K562 (cell line): ENCODE measurements around the gene NMRAL1. TPM values are rescaled to one million over a fixed set of nuclear protein-coding genes. Genes with fewer than 3 reads are reported as not detected.
A peak's percentile ranks its signal among the peaks of the same experiment; 100 is the strongest.

ENCODE experiments used
- ATF1 ChIP-seq, 2 experiments: fragments of 450-650 bp in 1 of 2; IDR thresholded peaks; 2 replicates each; pipeline ENCODE4 v1.6.1; 2016; ENCODE audit warnings: missing compliant biosample characterization in 1 of 2, missing genetic modification characterization in 1 of 2
- BACH1 ChIP-seq: fragments of 200-800 bp; sonication (Bioruptor generic); IDR thresholded peaks from 2 replicates; pipeline ENCODE4 v1.6.1; 2016; ENCODE audit warnings: missing genetic modification characterization, missing compliant biosample characterization
- CGGBP1 ChIP-seq: fragments of 250-450 bp; sonication (Bioruptor Pico); IDR thresholded peaks from 2 replicates; pipeline ENCODE4 v1.9.0; 2021; ENCODE audit warnings: mild to moderate bottlenecking
- ETS2 ChIP-seq: IDR thresholded peaks from 2 replicates; pipeline ENCODE4 v1.6.1; 2016; ENCODE audit warnings: borderline replicate concordance, missing genetic modification characterization, mild to moderate bottlenecking, moderate library complexity, missing compliant biosample characterization; ENCODE audit not compliant: poor library complexity, severe bottlenecking
- HDAC2 ChIP-seq: fragments of 450-650 bp; IDR thresholded peaks from 2 replicates; pipeline ENCODE4 v1.6.1; 2016; ENCODE audit warnings: mild to moderate bottlenecking
- MLX ChIP-seq, 2 experiments: fragments of 450-650 bp in 1 of 2; sonication (generic) in 1 of 2; formaldehyde crosslinking; conservative IDR thresholded peaks; 2 replicates each; pipeline versions ENCODE4 v1.4.0 to v1.8.1; 2020 to 2022; ENCODE audit warnings: mild to moderate bottlenecking in 1 of 2, missing genetic modification reagents in 1 of 2
- MYC ChIP-seq, 2 experiments: fragments of 250-450 bp in 1 of 2; sonication (Bioruptor Pico) in 1 of 2; IDR thresholded peaks; 2 replicates each; pipeline versions ENCODE4 v1.5.1 to v1.6.1; 2012 to 2021; ENCODE audit warnings: low read depth in 2 of 2, borderline replicate concordance in 1 of 2, improper control_type of control experiment in 1 of 2, low read length in 1 of 2, mild to moderate bottlenecking in 1 of 2, moderate library complexity in 1 of 2
- PATZ1 ChIP-seq: fragments of 250-450 bp; sonication (Bioruptor Pico); IDR thresholded peaks from 2 replicates; pipeline ENCODE4 v1.5.0; 2020; ENCODE audit warnings: mild to moderate bottlenecking, borderline replicate concordance
- RBFOX2 ChIP-seq: fragments of 200-400 bp; formaldehyde crosslinking; IDR thresholded peaks from 2 replicates; pipeline ENCODE4 v1.6.1; 2017; ENCODE audit warnings: low read depth, mild to moderate bottlenecking, low read length, moderate library complexity
- REST ChIP-seq, 2 experiments: fragments of 450-650 bp; formaldehyde crosslinking in 1 of 2; IDR thresholded peaks; 2 replicates each; pipeline versions ENCODE4 v1.4.0 to v1.6.1; 2014 to 2020; ENCODE audit warnings: mild to moderate bottlenecking in 2 of 2, borderline replicate concordance in 1 of 2, low read depth in 1 of 2
- SIN3A ChIP-seq, 2 experiments: fragments of 150-350 bp in 1 of 2; IDR thresholded peaks; 2 replicates each; pipeline ENCODE4 v1.6.1; 2011 to 2016; ENCODE audit warnings: borderline replicate concordance in 2 of 2, low read depth in 2 of 2, low read length in 2 of 2, mild to moderate bottlenecking in 2 of 2, moderate library complexity in 2 of 2; ENCODE audit not compliant: control insufficient read depth in 1 of 2
- ZNF76 ChIP-seq: fragments of 250-450 bp; sonication (Bioruptor Pico); IDR thresholded peaks from 2 replicates; pipeline ENCODE4 v1.4.0; 2020; ENCODE audit warnings: mild to moderate bottlenecking, moderate library complexity, borderline replicate concordance
- polyA plus RNA-seq, 8 experiments: library from polyadenylated mRNA; depleted of rRNA in 4 of 8; stranded (reverse) in 5 of 8; unstranded in 3 of 8; fragments of >200 nt; fragmentation: Nextera tagmentation in 2 of 8; fragmentation: Illumina TruSeq in 1 of 8; extraction: Ambion mirVana in 2 of 8; extraction: Trizol in 1 of 8; gene quantifications; 2 replicates each; pipeline versions ENCODE4 v1.2.1 to v1.2.3, GENCODE V29; 2011 to 2014; ENCODE audit warnings: inconsistent platforms in 1 of 8, missing spikeins in 1 of 8
- total RNA-seq, 7 experiments: library from RNA; depleted of rRNA in 6 of 7; stranded (reverse); fragments of >200 nt in 6 of 7; fragmentation: Illumina TruSeq in 2 of 7; extraction: Trizol in 2 of 7; gene quantifications; 2 replicates each; pipeline versions ENCODE4 v1.2.1 to v1.2.3, GENCODE V29; 2011 to 2021; ENCODE audit warnings: low replicate concordance in 1 of 7

Gene NMRAL1
- total and polyA plus RNA-seq, 9 of the 15 experiments (the other 6 are each of a cell fraction or from before 2014, with no cell fraction given) = 6.3 to 116 (median 63.2) TPM

- TF ChIP-seq REST (IDR thresholded peaks at IDR 0.05; ENCODE audit: borderline replicate concordance) (peak; percentile 34), REST (CRISPR knock-in tag; IDR thresholded peaks at IDR 0.05; ENCODE audit: low read depth) (0 out of 2 replicates have a peak, but pooled peaks have one; percentile 37), MYC (IDR thresholded peaks at IDR 0.05; ENCODE audit: low read depth, low read length) (peak; percentile 93), MYC (CRISPR knock-in tag; IDR thresholded peaks at IDR 0.05; ENCODE audit: borderline replicate concordance, low read depth) (no peak), ZNF76 (no peak), SIN3A (IDR thresholded peaks at IDR 0.05; ENCODE audit: borderline replicate concordance in 2 of 2, control insufficient read depth in 1 of 2, low read depth in 2 of 2, low read length in 2 of 2) (peak; percentile 74 to 76; a peak in 2 of 4 replicates), PATZ1 (CRISPR knock-in tag) (no peak), HDAC2 (no peak), CGGBP1 (CRISPR knock-in tag) (no peak), BACH1 (tag) (no peak), ETS2 (tag) (no peak), RBFOX2 (peak; percentile 96), MLX (CRISPR knock-in tag; conservative IDR thresholded peaks at IDR 0.05) (no peak), ATF1 (CRISPR knock-in tag; IDR thresholded peaks at IDR 0.05) (peak; percentile 44; the same call in 1 of the 2 replicates), ATF1 (tag; IDR thresholded peaks at IDR 0.05) (peak; percentile 76)
Measured at GRCh38 chr16:4475880-4476788, 1.7 kb upstream of the NMRAL1 start, which contains the start of gene HMOX2 (continued).
